HCT116 (cell line): ENCODE results near the gene GTF2F1.

Source experiments
- CTCF ChIP-seq, 3 experiments: fragments of 200-600 bp in 1 of 3; sonication (generic) in 1 of 3; IDR thresholded peaks in 2 of 3; conservative IDR thresholded peaks in 1 of 3; 2 replicates each; pipeline ENCODE4 v1.5.1; 2012 to 2017; ENCODE audit warnings: low read depth in 2 of 3, low read length in 2 of 3, antibody characterized with exemption in 1 of 3, borderline replicate concordance in 1 of 3, control low read depth in 1 of 3, mild to moderate bottlenecking in 1 of 3, mixed read lengths in 1 of 3, mixed run types in 1 of 3, moderate library complexity in 1 of 3; ENCODE audit not compliant: insufficient read depth in 1 of 3
- ELF1 ChIP-seq: IDR thresholded peaks from 2 replicates; pipeline ENCODE4 v1.6.1; 2012; ENCODE audit warnings: low read depth, borderline replicate concordance
- EZH2 ChIP-seq: fragments of 200-600 bp; sonication (generic); IDR thresholded peaks from 2 replicates; pipeline ENCODE4 v1.6.1; 2017; ENCODE audit warnings: antibody characterized with exemption, mixed run types
- JUND ChIP-seq: IDR thresholded peaks from 2 replicates; pipeline ENCODE4 v1.6.1; 2012
- POLR2A ChIP-seq: IDR thresholded peaks from 2 replicates; pipeline ENCODE4 v1.7.0; 2011; ENCODE audit warnings: borderline replicate concordance; ENCODE audit not compliant: insufficient read depth, insufficient read length; ENCODE audit errors: extremely low read depth
- POLR2AphosphoS5 ChIP-seq: IDR thresholded peaks from 2 replicates; pipeline ENCODE4 v1.6.1; 2011; ENCODE audit warnings: mild to moderate bottlenecking, low read depth, low read length, moderate library complexity

GRCh38 chr19:6373813-6374108 lies 19.2 kb downstream of the GTF2F1 start:
- TF ChIP-seq CTCF (IDR thresholded peaks at IDR 0.05 in 2 of 3, conservative IDR thresholded peaks at IDR 0.05 in 1 of 3; ENCODE audit: borderline replicate concordance in 1 of 3, insufficient read depth in 1 of 3, low read depth in 2 of 3, low read length in 2 of 3), result no peak
- TF ChIP-seq JUND, result no peak
- TF ChIP-seq EZH2, result no peak
- no peak for TF ChIP-seq POLR2AphosphoS5
- TF ChIP-seq POLR2A, result no peak
- TF ChIP-seq ELF1, result no peak
